Parathyroid adenoma (tissue), 2 donors: ENCODE data around the gene SH2D7.

Source experiments
- H2AFZ ChIP-seq: fragments of 300-600 bp; sonication (generic); one replicate; pipeline ENCODE4 v1.7.0; 2017; ENCODE audit warnings: antibody characterized with exemption, mild to moderate bottlenecking
- H3K27ac ChIP-seq: fragments of 300-600 bp; sonication (generic); one replicate; pipeline ENCODE4 v1.7.0; 2017
- H3K27me3 ChIP-seq: fragments of 300-600 bp; sonication (generic); one replicate; pipeline ENCODE4 v1.7.0; 2017; ENCODE audit warnings: low read length; ENCODE audit not compliant: control insufficient read depth, insufficient read depth
- H3K36me3 ChIP-seq: fragments of 300-600 bp; sonication (generic); one replicate; pipeline ENCODE4 v1.7.0; 2017; ENCODE audit warnings: low read length; ENCODE audit not compliant: control insufficient read depth, insufficient read depth
- H3K4me1 ChIP-seq: fragments of 300-600 bp; sonication (generic); one replicate; pipeline ENCODE4 v1.7.0; 2017; ENCODE audit warnings: control low read depth
- H3K4me2 ChIP-seq: fragments of 300-600 bp; sonication (generic); one replicate; pipeline ENCODE4 v1.7.0; 2017; ENCODE audit warnings: low read length
- H3K4me3 ChIP-seq: fragments of 300-600 bp; sonication (generic); one replicate; pipeline ENCODE4 v1.7.0; 2017; ENCODE audit warnings: low read depth, low read length
- H3K79me2 ChIP-seq: fragments of 300-600 bp; sonication (generic); one replicate; pipeline ENCODE4 v1.7.0; 2017; ENCODE audit warnings: control low read depth
- H3K9ac ChIP-seq: fragments of 300-600 bp; sonication (generic); one replicate; pipeline ENCODE4 v1.7.0; 2017; ENCODE audit warnings: mild to moderate bottlenecking
- H3K9me3 ChIP-seq: fragments of 300-600 bp; sonication (generic); one replicate; pipeline ENCODE4 v1.7.0; 2017; ENCODE audit warnings: low read length; ENCODE audit not compliant: control insufficient read depth
- TF ChIP-seq, protein P1 (sequence below): fragments of 300-600 bp; sonication (generic); IDR thresholded peaks from one replicate; pipeline ENCODE4 v1.7.0; 2017; ENCODE audit warnings: antibody characterized with exemption, mild to moderate bottlenecking
- donor health status: primary hyperparathyroidism.

The SH2D7 gene

DNA sequence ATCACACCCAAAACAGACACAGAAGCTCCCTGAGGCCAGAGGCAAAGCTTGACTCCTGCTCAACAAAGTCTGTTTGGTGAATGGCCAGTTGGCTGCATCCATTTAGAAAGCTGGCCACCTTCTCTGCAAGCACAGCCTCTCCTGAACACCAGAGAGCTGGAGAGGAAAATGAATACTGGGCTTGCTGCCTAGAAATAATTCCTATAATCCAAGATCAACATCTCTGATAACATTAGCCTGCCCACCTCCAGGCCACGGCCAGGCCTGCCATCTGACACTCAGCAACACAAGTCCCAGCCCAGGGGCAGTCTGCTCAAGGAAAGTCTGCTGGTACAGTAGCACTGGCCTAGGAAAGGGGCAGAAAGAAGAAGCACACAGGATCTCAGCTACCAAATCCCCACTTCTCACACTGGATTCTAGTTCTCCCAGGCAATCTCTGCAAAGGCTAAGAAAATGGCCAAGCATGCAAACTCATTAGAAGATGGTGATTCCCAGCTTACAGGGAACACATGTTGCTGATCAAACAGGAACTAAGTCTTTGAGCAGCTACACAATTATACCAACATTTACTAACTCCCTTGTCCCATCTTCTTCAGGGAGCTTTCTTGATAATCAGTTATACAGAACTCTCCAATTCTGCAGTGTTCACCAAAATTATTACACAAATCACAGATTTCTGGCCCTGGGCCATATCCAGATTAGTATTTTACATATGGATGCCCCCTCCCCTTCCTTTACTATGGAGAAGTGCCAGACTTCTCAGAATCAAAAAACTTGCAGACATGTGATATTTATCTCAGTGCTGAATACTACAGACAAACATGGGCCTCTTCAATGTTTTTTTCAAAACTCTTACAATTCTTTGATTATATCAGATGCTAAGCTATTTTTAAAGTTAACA, 24.8 kb upstream of the SH2D7 start:
- Histone ChIP-seq H3K27me3 (no peaks in the 10 kb centered on the region), H3K9me3 (no peaks in the 10 kb centered on the region), H3K9ac (no peak overlapping the region), H3K4me3 (no peak overlapping the region), H2AFZ (no peak overlapping the region), H3K4me2 (peak overlapping the region; percentile 33), H3K79me2 (peaks cover 10% of the 10 kb centered on the region), H3K36me3 (no peaks in the 10 kb centered on the region), H3K4me1 (peaks cover 52% of the 10 kb centered on the region), H3K27ac (peak overlapping the region; percentile 64)
- TF ChIP-seq, protein P1, sequence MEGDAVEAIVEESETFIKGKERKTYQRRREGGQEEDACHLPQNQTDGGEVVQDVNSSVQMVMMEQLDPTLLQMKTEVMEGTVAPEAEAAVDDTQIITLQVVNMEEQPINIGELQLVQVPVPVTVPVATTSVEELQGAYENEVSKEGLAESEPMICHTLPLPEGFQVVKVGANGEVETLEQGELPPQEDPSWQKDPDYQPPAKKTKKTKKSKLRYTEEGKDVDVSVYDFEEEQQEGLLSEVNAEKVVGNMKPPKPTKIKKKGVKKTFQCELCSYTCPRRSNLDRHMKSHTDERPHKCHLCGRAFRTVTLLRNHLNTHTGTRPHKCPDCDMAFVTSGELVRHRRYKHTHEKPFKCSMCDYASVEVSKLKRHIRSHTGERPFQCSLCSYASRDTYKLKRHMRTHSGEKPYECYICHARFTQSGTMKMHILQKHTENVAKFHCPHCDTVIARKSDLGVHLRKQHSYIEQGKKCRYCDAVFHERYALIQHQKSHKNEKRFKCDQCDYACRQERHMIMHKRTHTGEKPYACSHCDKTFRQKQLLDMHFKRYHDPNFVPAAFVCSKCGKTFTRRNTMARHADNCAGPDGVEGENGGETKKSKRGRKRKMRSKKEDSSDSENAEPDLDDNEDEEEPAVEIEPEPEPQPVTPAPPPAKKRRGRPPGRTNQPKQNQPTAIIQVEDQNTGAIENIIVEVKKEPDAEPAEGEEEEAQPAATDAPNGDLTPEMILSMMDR: no peak

DNA sequence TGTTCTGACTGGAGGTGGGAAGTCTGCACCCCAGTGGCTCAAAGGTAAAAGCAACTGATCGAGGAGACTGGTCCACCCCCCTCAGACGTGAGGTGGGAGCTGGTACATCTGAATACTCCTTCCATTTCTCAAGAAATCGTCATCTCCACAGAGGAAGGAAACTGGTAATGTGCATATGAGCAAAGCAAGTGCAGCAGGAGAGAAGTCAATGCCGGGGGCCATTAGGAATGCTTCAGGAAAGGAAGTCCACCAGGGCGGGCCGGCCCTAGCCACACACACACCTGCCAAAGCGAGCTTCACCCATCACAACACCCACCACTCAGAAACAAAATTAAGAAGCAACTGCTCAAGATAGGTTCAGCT, 23.3 kb upstream of the SH2D7 start:
- Histone ChIP-seq H3K27ac (peak overlapping the region; percentile 64), H3K4me3 (no peak overlapping the region), H3K27me3 (no peaks in the 10 kb centered on the region), H3K9ac (no peak overlapping the region), H3K9me3 (no peaks in the 10 kb centered on the region), H3K4me2 (no peak overlapping the region), H3K4me1 (peaks cover 50% of the 10 kb centered on the region), H3K79me2 (peaks cover 7% of the 10 kb centered on the region), H2AFZ (no peak overlapping the region), H3K36me3 (no peaks in the 10 kb centered on the region)
- TF ChIP-seq, protein P1: no peak

DNA sequence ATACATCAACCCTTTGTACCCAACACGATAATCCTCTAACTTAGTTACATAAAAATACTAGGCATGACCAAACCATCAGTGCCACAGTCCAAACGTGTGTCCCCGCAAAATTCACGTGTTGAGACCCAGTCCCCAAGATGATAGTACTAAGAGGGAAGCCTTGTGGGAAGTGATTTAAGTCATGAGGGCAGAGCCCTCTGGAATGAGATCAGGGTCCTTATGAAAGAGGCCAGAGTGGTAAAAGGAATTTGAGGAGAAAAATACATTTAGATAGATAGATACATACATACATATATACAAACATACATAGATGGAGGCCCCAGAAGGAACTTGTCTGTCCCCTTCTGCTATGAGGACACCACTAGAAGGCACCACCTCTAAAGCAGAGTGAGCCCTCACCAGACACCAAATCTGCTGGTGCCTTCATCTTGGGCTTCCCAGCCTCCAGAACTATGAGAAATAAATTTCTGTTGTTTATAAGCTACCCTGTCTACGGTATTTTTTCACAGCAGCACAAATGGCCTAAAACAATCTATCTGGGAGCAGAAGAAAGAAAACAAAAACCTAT, 22.8 kb upstream of the SH2D7 start:
- Histone ChIP-seq H3K27ac (peak overlapping the region; percentile 64), H3K79me2 (peaks cover 8% of the 10 kb centered on the region), H2AFZ (no peak overlapping the region), H3K27me3 (no peaks in the 10 kb centered on the region), H3K4me1 (peaks cover 45% of the 10 kb centered on the region), H3K4me3 (no peak overlapping the region), H3K4me2 (no peak overlapping the region), H3K9me3 (no peaks in the 10 kb centered on the region), H3K36me3 (no peaks in the 10 kb centered on the region), H3K9ac (no peak overlapping the region)
- TF ChIP-seq, protein P1: no peak

DNA sequence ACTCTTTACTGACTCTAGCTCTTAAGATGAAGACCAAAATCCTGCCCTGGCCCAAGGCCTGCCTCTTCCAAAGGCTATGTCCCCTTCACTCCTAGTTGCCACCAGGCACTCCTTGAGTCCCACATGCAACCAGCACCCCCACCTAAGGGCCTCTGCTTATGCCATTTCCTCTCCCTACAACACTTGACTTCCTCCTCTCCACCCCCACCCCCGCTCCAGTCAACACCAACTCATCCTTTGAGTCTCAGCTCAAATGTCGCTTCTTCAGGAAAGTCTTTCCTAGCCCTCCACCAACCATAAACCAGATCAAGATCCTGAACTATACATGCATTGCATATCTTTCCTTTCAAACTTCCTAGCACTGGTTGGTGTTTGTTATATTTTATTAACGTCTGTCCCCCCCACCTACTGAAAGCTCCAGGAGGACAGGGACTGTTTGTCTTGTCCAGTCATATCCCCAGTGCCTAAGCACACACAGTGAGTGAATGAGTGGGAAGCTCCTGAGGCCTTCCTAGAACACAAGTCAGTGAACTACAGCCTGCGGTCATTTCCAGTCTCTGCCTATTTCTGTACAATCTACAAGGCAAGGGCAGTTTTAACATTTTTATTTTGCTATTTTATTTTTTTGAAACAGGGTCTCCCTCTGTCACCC, 22.2 kb upstream of the SH2D7 start:
- TF ChIP-seq, protein P1: no peak
- H3K9me3 ChIP-seq: no peaks in the 10 kb centered on the region
- H3K27me3 ChIP-seq: no peaks in the 10 kb centered on the region
- H3K4me2 ChIP-seq: no peak overlapping the region
- no peak overlapping the region for H3K9ac ChIP-seq
- peaks cover 8% of the 10 kb centered on the region for H3K79me2 ChIP-seq
- no peak overlapping the region for H2AFZ ChIP-seq
- H3K4me1 ChIP-seq: peaks cover 41% of the 10 kb centered on the region
- H3K36me3 ChIP-seq: no peaks in the 10 kb centered on the region
- H3K4me3 ChIP-seq: no peak overlapping the region
- H3K27ac ChIP-seq: peak overlapping the region; percentile 64
